Daoy (cell line): ENCODE results near the gene ROR2. TPM values are rescaled to one million over a fixed set of nuclear protein-coding genes. Genes with fewer than 3 reads are reported as not detected.
"Not testable (repeated sequence)": the region's sequence is repeated elsewhere in the genome, so short reads cannot be mapped to it uniquely, and the experiment has no call there.

Experiments
- DNase-seq: peaks from one replicate; pipeline ENCODE4 v3.0.0-alpha.2; 2015; ENCODE audit warnings: low read depth
- total RNA-seq: library from RNA; depleted of rRNA; stranded (reverse); fragments of >200 nt; shearing (Covaris generic); gene quantifications from 2 replicates; pipeline ENCODE4 v1.2.3, GENCODE V29; 2014

Gene ROR2
- total RNA-seq, 1 experiment from 2014 or later: 1.8 TPM

DNA sequence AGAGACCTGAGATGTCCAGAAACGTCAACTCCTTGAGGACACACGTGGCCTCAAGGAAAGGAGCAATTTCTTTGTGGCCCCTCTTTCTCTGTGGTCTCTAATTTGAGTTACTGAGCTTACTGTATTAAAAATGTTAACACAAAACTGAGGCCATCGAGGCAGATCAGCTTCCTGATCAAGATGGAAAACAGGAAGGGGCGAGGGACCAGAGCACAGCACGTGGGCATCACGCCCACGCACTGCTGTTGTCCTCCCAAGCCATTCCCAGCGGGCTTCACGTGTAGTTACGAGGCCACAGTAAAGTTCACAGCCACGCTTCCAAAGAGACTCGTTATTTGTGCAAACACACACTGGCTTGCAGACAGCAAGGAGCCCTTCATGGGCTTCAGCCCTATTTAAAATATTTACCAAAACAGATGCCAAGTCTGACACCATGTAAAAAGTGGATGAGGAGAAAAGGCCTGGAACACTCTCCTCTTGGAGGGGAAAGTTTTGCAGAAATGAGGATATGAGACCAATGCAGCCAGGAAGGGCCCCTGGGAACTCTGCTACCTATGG is 149.5 kb downstream of the ROR2 start:
- DNase-seq: no peak

DNA sequence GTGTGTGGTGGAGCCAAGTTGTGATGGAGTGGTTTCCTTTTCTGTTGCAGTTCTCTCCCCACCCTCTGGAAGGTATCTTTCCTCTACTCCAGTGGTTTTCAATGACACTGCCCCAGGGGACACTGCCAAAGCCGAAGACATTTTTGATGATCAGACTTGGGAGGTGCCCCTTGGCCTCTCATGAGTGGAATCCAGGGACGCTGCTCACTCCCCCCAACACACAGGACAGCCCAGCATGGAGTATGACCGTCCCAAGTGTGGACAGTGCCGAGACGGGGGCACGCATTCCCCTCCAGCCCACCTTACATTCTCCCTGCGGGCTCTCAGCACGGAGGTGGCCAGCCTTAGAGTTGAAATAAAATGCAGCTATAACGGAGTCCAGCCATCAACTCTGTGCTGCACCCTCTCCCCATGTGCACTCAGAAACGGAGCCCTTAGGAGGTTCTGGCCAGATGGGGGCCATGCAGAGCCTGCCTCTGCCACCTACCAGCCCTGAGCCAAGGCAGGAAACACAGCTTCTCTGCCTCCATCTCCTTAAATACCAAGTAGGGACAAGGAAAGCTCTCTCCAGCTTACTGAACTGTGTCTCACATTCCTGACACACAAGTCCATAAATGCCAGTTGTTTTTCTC is 150.8 kb downstream of the ROR2 start:
- no peak for DNase-seq

DNA sequence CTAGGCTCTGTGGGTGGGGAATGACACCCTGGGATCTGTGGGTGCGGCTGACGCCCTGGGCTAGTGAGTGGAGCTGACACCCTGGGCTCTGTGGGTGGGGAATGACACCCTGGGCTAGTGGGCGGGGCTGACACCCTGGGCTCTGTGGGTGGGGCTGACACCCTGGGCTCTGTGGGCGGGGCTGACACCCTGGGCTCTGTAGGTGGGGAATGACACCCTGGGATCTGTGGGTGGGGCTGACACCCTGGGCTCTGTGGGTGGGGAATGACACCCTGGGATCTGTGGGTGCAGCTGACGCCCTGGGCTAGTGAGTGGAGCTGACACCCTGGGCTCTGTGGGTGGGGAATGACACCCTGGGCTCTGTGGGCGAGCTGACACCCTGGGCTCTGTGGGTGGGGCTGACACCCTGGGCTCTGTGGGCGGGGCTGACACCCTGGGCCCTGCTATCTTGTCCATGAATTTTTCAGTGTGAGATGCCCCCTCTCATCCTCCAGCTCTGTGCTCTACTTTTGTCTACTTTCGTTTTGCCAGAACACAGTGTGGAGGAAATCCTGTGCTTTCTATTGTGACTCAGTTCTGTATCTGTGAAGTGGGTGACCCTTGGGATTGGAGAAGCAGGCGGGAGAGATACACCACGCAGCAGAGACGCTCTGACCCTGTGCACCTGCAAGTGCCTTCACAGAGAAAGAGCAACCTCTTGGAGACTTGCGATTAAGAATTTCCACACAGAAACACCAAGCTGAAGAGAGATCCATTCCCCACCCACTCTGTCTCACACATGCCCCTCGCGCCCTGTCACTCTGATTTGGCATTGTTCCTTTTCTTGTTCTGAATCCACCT is 151.5 kb downstream of the ROR2 start:
- DNase-seq: peak; percentile 17

DNA sequence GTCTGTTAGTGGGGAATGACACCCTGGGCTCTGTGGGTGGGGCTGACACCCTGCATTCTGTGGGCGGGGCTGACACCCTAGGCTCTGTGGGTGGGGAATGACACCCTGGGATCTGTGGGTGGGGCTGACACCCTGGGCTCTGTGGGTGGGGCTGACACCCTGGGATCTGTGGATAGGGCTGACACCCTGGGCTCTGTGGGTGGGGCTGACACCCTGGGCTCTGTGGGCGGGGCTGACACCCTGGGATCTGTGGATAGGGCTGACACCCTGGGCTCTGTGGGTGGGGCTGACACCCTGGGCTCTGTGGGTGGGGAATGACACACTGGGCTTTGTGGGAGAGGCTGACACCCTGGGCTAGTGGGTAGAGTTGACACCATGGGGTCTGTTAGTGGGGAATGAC is 152.5 kb downstream of the ROR2 start:
- DNase-seq: not testable (repeated sequence)

DNA sequence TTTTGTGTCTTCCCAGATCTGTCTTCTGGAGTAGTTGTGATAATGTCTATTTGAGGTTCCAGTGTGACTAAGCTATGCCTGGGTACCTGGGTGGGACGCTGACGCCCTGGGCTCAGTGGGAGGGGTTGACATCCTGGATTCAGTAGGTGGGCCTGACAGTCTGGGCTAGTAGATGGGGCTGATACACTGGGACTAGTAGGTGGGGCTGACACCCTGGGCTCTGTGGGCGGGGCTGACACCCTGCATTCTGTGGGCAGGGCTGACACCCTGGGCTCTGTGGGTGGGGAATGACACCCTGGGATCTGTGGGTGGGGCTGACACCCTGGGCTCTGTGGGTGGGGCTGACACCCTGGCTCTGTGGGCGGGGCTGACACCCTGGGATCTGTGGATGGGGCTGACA is 153.5 kb downstream of the ROR2 start:
- peak; percentile 32 for DNase-seq

DNA sequence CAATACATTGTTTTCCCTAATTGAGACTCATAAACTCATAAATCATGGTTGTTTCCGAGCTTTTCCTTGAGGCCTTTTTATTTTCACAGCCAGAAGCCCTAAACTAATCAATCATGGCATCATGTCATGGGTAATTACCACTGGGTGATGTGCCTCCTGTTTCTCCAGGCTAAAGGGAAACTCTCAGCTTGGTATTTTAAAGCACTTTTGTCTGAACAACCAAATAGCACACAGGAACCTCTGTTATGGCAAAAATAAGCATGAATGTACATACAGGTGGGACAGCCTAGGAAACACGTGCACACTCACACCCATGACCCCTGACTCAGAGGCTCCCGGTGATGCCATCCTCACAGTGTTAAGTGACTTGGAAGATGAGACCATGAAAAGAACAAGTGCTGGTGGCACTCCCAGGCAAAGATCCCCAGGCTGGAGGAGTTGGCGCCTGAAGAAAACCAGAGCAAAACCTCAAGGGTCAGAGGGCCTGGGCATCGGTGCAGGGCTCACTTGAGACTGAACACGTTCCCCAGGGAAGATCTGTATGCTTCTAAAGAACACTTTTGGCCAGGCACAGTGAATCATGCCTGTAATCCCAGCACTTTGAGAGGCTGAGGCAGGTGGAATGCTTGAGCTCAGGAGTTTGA is 154.3 kb downstream of the ROR2 start:
- DNase-seq: peak; percentile 34

DNA sequence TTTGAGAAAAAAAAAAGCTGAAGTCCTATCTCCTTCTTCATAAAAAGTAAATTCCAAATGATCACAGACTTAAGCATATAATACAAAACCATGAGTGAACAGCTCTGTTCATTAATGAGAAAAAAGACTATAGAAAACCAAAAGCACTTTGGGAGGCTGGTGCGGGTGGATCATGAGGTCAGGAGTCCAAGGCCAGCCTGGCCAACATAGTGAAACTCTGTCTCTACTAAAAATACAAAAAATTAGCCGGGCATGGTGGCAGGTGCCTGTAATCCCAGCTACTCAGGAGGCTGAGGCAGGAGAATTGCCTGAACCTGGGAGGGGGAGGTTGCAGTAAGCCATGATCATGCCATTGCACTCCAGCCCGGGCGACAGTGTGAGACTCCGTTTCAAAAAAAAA is 156.7 kb downstream of the ROR2 start:
- not testable (repeated sequence) for DNase-seq

DNA sequence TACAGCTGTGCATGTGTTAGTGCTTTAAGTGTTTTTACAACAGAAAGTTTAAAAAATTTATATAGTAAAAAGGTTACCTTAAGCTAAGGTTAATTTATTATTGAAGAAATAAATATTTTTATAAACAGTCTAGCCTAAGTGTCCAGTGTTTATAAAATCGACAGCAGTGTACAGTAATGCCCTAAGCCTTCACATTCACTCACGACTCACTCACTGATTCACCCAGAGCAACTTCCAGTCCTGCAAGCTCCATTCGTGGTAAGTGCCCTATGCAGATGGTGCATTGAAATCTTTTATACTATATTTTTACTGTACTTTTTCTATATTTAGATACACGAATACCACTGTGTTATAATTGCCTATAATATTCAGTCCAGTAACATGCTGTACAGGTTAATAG is 159.1 kb downstream of the ROR2 start:
- DNase-seq: no peak

DNA sequence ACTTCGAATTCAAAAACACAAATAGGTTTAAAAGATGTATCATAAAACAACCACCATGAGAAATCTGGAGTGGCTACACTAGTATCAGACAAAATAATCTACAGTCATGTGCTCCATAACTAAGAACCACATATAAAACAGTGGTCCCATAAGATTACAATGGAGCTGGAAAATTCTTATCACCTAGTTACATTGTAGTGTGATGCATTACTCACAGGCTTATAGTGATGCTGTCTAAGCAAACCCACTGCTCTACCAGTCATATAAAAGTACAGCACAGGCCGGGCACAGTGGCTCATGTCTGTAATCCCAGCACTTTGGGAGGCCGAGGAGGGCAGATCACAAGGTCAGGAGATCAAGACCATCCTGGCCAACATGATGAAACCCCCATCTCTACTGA is 160.1 kb downstream of the ROR2 start:
- DNase-seq: no peak

DNA sequence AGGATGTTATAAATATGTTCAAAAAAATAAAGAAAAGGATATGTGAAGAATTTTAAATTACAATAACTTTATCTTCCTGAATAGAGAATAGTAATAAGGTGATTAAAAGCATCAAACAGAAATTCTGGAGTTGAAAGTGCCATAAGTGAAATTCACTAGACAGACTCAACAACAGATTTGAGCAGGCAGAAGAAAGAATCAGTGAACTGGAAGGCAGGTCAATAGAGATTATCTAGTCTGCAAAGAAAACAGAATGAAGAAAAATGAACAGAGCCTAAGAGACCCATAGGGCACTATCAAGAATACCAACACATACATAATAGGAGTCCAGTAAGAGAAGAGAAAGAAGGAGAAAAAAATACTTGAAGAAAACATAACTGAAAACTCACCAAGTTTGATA is 162.1 kb downstream of the ROR2 start:
- DNase-seq: no peak

DNA sequence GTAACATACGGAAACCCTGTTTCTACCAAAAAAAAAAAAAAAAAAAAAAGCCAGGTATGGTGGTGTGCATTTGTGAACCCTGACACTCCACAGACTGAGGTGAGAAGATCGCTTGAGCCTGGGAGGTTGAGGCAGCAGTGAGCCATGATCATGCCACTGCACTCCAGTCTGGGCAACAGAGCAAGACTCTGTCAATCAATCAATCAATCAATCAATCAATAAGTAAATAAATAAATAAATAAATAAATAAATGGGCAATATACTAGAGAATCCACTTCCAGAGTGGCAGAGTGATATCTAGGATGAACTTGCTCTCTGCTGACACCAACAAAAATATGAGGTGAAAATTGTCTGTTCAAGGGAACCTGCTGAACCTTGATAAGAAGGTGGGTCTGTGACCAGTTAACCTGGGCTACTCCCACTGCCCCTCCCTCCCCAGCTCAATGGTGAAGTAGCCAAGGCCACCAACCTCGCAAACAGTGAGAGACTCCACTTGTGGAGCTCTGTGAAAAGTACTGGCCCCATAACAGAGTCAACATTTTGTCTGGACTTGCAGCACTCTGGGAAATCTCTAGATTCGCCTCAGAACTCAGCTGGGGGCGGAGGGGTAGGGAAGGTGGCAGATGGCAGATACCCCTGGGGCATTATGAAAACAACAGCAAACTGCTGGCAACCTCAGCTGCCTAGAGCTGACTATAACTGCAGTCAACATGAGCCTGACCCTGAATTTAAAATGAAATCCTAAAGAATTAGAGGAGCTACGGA is 163.7 kb downstream of the ROR2 start:
- DNase-seq: no peak

DNA sequence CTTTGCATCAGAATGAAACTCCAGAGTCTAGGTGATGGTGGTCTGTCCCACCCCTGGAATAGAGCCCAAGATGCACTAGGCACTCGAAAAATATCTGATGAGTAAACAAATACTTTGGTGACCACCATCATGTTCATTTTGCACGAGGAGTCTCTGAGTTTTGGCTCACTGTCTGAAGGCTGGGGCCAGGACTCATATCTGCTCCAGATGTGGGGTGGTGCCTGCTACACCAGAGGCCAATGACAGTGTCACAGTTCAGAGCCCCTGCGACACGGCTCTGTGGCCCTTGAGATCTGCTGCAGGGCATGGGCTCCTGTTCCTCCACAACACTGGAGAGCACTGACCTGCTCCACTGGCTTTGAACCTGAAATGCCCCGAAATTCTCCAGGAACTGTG is 164.6 kb downstream of the ROR2 start:
- DNase-seq: no peak

DNA sequence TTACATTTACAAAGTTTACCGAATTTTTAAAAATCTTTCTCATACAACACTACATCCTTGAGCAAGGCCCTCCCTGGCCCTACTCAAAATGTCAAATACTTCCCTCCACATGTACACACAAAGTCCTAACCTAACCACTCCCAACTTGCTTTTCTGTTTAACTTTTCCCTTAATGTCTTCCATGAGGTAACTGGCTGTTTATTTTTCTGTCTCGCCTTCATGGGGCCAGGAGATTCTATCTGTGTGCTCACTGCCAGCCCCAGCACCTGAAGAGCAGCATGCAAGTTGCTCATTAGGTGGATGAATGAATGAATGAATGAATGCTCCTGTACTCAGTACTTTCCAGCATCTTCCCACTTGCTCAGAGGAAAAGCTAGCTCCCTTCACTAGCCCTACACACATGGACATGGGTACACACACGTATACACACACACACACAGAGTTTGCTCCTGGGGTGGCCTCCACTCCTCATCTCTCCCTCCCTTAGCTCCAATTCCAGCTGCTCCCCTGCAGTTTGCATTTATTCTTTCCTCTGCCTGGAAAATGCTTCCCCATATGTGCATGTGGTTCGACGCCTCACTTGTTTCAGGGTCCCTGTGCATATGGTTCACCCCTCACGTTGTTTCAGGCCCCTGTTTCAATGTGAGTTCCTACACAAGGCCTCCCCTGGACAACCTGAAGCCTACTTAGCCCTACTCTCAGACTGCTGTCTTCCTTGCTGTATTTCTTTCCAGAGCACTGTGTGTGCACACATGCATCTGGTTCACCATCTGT is 165.2 kb downstream of the ROR2 start:
- no peak for DNase-seq

DNA sequence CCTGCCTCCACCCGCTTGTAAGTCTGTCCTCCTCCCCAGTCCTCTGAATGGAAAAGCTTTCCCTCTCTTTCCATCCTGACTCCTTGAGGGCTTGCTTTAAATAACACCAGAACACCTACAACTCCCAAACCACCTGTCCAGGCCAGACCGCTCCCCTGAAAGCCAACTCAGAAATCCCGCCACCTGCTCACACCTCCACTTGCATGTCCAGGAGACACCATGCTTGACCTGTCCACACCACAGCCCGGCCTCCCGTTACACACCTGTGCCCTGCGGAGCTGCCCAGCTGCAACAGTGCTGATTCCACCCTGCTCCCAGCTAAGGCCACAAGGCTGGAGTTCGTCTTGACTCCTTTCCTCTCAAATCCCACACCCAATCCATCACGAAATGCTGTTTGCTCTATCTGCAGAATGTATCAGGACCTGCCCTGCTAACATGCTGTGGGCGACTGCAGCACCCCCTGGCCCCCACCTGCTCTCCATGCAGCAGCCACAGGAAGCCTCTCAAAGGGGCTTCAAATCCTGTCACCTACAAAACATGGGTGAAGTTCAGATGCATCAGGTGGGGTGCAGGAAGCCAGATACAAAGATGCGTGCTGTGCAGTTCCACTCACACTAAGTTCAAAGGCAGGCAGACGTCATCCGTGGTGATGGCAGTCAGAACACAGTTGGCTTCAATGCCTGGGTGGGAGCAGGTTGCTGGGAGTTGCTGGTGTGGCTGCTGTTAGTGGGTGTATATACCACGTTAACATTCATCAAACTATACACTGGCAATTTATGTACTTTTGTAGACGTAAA is 166.0 kb downstream of the ROR2 start:
- no peak for DNase-seq

DNA sequence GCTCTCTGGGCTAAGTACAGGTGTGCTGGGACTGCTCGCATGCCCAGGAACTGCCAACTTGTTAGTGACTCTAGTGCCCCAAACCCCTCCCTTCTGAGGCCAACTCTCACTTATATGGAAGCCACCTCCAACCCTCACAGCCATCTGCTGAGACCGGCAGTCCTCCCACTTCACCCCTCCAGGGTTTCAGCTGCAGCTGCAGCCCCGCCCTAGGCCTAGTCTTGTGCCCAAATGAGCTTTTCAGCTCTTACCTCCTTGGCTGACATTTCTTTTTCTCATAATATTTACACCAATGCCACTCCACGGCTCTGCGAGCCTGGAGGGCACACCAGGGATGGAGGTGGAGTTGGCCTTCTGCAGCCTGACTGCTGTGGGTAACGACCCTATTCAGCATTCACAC is 166.6 kb downstream of the ROR2 start:
- DNase-seq: no peak

DNA sequence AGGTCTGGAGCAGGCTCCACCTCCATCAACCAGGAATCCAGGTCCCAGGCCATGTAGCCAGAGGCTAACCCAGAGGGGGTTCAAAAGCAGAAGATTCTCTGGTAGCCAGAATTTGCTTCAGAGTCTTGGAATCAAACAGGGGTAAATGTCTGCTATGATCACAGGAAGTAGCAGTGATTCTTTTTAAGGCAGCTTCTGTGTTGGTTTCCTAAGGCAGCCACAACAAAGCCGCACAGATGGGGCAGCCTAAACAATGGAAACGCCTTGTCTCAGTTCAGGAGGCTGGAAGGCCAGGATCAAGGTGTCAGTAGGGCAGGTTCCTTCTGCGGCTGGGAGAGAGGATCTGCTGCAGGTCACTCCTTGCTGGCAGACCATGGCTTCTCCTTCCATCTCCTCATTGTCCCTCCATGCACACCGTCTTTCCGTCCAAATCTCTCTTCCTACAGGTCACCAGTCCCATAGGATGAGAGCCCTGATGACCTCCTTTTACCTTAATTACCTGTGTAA is 167.3 kb downstream of the ROR2 start:
- no peak for DNase-seq

DNA sequence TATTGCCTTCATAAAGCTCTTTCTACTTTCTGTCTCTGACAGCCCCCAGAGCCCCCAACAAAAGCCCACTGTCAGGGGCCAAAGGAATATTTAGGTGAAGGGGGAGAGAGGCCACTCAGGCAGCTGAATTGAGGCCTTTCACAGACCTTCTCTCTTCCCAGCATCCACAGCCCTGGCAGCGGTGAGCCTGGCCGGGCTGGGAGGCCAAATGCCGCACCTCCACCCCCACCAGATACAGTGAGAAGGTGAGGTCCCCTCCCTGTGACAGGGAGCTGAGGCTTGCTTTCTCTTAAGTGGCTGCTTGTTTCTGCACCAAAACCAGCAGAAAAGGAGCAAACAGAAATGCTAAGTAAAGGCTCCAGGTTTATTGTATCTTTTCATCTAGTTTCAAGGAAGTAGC is 168.1 kb downstream of the ROR2 start:
- no peak for DNase-seq

DNA sequence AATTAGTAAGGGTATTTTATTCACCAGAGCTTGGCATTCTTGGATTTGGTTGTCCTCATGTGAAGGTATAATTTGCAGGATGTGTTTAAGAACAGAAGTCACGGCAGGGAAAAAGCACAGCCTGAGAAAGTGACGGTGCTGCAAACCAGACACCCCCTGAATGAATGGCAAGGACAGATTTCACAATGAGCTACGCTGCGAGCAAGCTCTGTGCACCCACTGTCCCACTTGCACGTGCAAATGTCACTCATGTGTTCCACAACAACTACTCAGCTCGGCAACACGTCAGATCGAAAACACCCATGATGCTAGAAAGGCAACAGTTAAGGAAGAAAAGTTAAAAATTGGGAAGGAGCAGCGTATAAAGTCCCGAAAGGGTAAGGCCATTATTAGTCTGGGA is 168.9 kb downstream of the ROR2 start:
- no peak for DNase-seq

DNA sequence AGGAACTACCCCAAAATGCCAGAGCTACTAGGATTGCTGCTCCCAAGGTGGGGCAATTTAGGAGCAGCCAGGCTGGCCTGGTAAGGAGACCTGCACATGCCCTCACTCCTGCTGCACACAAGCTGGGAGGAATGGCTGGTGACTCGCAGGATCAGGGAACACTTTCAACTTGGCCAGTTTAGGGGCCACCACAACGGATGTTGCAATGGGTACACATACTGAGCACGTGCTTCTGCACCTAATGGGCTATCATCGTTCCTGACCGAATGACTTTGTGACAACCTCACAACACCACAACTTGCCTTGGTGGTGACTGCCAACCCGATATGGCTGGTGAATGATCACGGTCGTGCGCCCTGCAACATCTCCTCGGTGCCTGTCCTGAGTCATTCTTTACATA is 172.0 kb downstream of the ROR2 start:
- peak; percentile 31 for DNase-seq

DNA sequence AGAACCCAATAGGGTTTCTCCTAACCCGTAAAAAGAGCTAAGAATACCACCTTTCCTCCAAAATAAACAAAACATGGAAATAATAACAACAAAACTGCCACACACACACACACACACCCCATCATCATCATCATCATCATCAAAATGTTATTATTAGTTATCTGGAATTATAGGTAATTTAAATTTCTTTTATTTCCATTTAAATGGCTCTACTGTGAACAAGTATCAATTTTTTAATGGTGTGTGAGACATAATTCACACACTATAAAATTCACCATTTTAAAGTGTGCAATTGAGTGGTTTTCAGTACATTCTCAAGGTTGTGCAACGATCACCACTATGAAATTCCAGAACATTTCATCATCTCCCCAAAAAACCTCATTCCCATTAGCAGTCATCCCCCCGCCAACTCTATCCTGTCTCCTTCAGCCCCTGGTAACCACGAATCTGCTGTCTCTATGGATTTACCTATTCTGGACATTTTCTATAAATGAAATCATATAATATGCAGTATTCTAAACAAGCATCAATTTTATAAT is 172.7 kb downstream of the ROR2 start:
- DNase-seq: peak; percentile 55
